Aorta (tissue), 5 donors: ENCODE results near the gene OSBPL1A. TPM values are rescaled to one million over a fixed set of nuclear protein-coding genes. Genes with fewer than 3 reads are reported as not detected.

Experiments
- ATAC-seq: fragments of 200-7000 bp; cut with Tn5 transposase; one replicate; pipeline ENCODE4 v1.9.1; 2022; ENCODE audit warnings: moderate library complexity; ENCODE audit not compliant: low FRiP score
- DNase-seq, 2 donors: peaks; one replicate each; pipeline ENCODE4 v3.0.0-alpha.2; 2020
- H3K27ac ChIP-seq, 2 donors: one replicate each; pipeline ENCODE4 v1.5.1; 2013; ENCODE audit warnings: low read length in 2 of 2, mild to moderate bottlenecking in 2 of 2, moderate library complexity in 2 of 2, control low read depth in 1 of 2, inconsistent platforms in 1 of 2, low read depth in 1 of 2
- H3K27me3 ChIP-seq, 2 donors: one replicate each; pipeline ENCODE4 v1.6.1; 2013; ENCODE audit warnings: control low read depth in 1 of 2, low read length in 1 of 2, mild to moderate bottlenecking in 1 of 2, moderate library complexity in 1 of 2; ENCODE audit not compliant: insufficient read depth in 2 of 2, control insufficient read depth in 1 of 2
- H3K36me3 ChIP-seq, 2 donors: one replicate each; pipeline ENCODE4 v1.6.1; 2013; ENCODE audit warnings: control low read depth in 1 of 2, low read length in 1 of 2, mild to moderate bottlenecking in 1 of 2; ENCODE audit not compliant: insufficient read depth in 2 of 2, control insufficient read depth in 1 of 2
- H3K4me1 ChIP-seq, 2 donors: one replicate each; pipeline ENCODE4 v1.6.1; 2013; ENCODE audit warnings: low read length in 2 of 2, control low read depth in 1 of 2, mild to moderate bottlenecking in 1 of 2, moderate library complexity in 1 of 2; ENCODE audit not compliant: insufficient read depth in 2 of 2, control insufficient read depth in 1 of 2
- H3K4me3 ChIP-seq, 2 donors: one replicate each; pipeline ENCODE4 v1.5.1; 2013; ENCODE audit warnings: low read length in 2 of 2, control low read depth in 1 of 2, mild to moderate bottlenecking in 1 of 2
- H3K9me3 ChIP-seq: one replicate; pipeline ENCODE4 v1.6.1; 2013; ENCODE audit warnings: mild to moderate bottlenecking, low read length; ENCODE audit not compliant: control insufficient read depth
- WGBS, 2 donors: extraction: QIAGEN DNeasy Blood & Tissue Kit; methylation state at CpG; one replicate each; pipeline ENCODE4 v1.1.7; 2013; 5-methylcytosine and 5-hydroxymethylcytosine counted together
- intact Hi-C, 2 donors: fragments of 100-400 bp; cut with DNase I; formaldehyde crosslinking; loops; one replicate each; pipeline versions ENCODE4 v1.14.2 to v1.15.0; 2022
- polyA plus RNA-seq, 2 donors: library from polyadenylated mRNA; stranded (reverse); fragments of 200-250 nt; gene quantifications; one replicate each; pipeline ENCODE4 v1.2.3, GENCODE V29; 2013
- total RNA-seq, 2 donors: library from RNA; stranded (reverse); fragmentation: NEBNext Ultra II Directional; extraction: Animal tissue kit (Norgen Biotek cat#: 25700); gene quantifications; one replicate each; pipeline ENCODE4 v1.2.1, GENCODE V29; 2021
- donor health status: healthy with polysubstance abuse.
- donor health status: Bipolar disorder and iron deficiency.
- donor health status: DM: no; HTN: no; CAD: no.
- donor health status: DM: no; HTN: no; CAD: no.
- donor health status: DM: yes; HTN: yes; CAD: no.

The OSBPL1A gene
- total and polyA plus RNA-seq, 4 donors, result 21.7 to 47.4 (median 37.1) TPM

DNA sequence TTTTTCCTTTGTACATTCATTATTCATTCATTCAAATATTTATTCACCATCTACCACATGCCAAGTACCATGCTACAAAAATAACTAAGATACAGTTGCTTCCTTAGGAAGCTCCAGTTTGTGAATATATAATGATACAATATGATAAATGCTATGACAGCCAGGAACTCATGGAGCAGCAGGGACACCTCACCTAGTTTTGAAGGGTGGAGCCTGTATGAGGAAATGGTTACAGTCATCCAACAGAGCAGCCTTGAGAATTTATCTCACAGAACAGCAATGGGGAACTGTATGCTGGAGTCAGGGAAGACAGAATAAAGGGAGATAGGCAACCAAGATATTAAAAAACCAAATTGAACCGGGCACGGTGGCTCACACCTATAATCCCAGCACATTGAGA is 124.0 kb downstream of the OSBPL1A start:
- DNase-seq (no peak), ATAC-seq (no peak)
- H3K9me3 ChIP-seq, result no peaks in the 10 kb centered on the region
- no peaks in the 10 kb centered on the region for H3K27me3 ChIP-seq
- H3K27ac ChIP-seq, result no peak overlapping the region
- H3K4me3 ChIP-seq, result no peak overlapping the region
- H3K36me3 ChIP-seq, result no peaks in the 10 kb centered on the region
- intact Hi-C loops, result loop anchor here (2.0 to 10.0 kb wide), 4 partner anchors 61 to 99 kb away; no protein-coding TSS in a partner anchor
- no peaks in the 10 kb centered on the region for H3K4me1 ChIP-seq
- 95 to 98% methylated on average over 2 of the region's 2 CpGs for WGBS, 2 donors

- Histone ChIP-seq H3K27me3 (no peaks in the 10 kb centered on the region), H3K4me1 (no peaks in the 10 kb centered on the region), H3K36me3 (no peaks in the 10 kb centered on the region), H3K27ac (peak overlapping the region; percentile 48 to 73), H3K4me3 (peak overlapping the region; percentile 51 to 72), H3K9me3 (no peaks in the 10 kb centered on the region)
- ATAC-seq, result no peak
- intact Hi-C loops, result loop anchor here (2.0 to 10.0 kb wide), 4 partner anchors 60 to 97 kb away; no protein-coding TSS in a partner anchor
- no peak for DNase-seq
- 1% methylated on average over 9 of the region's 9 CpGs for WGBS, 2 donors
These were observed 125.4 kb downstream of the OSBPL1A start for GRCh38 chr18:24272229-24272525.

DNA sequence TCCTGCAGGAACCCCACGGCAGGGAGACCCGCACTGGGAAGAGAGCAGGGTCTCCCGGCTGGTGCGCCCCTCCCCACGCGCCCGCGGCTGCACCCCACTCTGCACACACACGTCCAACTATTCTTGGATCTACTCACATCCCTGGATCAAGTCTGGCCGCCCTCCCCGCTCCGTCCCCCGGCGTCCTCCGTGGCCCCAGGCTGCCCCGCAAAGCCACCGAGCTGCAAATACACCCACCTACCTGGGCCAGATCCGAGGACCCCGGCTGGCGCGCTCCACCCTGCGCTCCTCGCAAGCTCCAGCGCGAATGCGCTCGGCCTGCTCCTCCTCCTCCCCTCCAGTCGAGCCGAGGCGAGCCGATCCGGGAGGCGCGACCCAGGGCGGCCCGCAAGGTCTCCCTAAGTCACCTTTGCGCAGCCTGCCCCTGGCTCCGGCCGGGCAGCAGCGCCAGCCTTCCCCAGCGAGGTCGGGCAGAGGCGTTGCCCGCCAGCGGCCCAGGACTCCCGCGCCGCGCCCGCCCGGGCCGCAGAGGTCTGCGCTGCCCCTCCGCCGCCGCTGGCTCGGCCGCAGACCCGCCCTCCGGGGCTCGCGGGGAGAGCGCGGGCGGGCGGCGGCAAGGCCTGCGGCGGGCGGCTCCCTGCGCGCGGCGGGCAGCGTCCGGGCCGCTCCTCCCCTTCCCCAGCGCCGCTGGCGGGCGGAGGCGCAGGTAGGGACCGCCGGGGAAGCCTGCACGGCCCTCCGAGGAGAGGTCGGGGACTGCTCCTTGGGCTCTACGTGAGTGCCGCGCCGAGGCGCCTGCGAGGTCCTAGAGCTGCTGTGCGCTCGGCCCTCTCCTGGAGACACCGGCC is 126.0 kb downstream of the OSBPL1A start:
- intact Hi-C loops, result loop anchor here (2.0 to 10.0 kb wide), 4 partner anchors 59 to 97 kb away; no protein-coding TSS in a partner anchor
- peak; percentile 85 to 91 for DNase-seq
- H3K27me3 ChIP-seq, result no peaks in the 10 kb centered on the region

DNA sequence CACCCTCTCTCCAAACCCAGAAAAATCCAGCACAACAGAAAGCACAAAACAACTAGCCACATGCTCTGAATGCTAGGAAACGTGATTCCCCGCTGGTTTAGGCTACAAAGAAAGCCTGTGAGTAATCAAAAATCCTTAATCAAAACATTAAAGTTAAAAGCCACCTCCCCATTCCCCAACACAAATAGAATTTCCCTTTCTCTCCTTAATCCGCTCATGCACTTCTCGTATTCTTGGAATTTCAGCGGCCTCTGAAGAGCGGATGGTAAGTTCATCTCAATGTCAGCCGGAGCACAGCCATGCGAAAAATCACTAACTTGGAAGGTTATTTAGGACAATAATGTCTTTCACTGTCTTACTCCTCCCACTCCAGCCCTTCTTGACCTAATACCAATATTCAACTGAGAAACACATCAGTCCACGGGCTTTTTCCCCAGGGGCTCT is 126.7 kb downstream of the OSBPL1A start:
- intact Hi-C loops, result loop anchor here in 1 of 2 donors (5.0 to 10.0 kb wide), 3 partner anchors 59 to 96 kb away; no protein-coding TSS in a partner anchor
- 1 to 3% methylated on average over 9 of the region's 9 CpGs for WGBS, 2 donors

More for the DNA sequence above, 126.0 kb downstream of the OSBPL1A start:
- H3K36me3 ChIP-seq, result no peaks in the 10 kb centered on the region
- H3K9me3 ChIP-seq, result no peaks in the 10 kb centered on the region
- ATAC-seq, result peak; percentile 92
- peak overlapping the region; percentile 62 to 73 for H3K27ac ChIP-seq
- peak overlapping the region; percentile 51 to 72 for H3K4me3 ChIP-seq
- H3K4me1 ChIP-seq, result no peaks in the 10 kb centered on the region
- WGBS, 2 donors, result 0 to 1% methylated on average over 75 to 96 of the region's 96 CpGs

DNA sequence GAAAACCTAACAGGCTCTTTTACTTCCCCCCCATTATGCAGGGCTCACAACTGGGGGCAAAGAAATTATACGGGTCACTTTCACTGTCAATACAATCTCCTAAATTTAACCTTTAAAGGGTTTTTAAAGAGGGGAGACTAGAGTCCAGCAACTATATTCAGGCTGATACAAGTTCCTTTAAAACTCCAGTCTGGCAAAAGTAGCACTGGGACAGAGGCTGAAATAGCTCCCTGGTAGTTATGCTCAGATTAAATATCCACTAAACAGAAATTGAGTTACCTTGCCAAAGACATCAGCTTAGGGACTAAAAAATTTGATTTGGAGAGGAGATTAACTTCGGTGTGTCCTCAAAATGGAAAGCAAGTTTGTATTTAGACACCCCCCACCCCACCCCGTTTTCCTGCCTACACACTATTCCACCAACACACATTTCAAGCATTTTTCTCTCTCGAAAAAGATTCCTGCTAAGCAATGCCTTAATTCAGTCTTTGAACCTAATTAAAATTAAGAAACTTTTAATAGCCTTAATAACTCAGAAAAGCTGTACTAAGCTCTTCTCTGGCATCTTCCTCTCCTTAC is 127.2 kb downstream of the OSBPL1A start:
- no peaks in the 10 kb centered on the region for H3K27me3 ChIP-seq
- H3K27ac ChIP-seq, result no peak overlapping the region
- intact Hi-C loops, result loop anchor here in 1 of 2 donors (5.0 to 10.0 kb wide), 3 partner anchors 58 to 96 kb away; no protein-coding TSS in a partner anchor
- DNase-seq, result no peak
- H3K4me3 ChIP-seq, result peak overlapping the region; percentile 51 to 72
- peaks cover 0 to 2% of the 10 kb centered on the region in 2 donors for H3K36me3 ChIP-seq
- H3K9me3 ChIP-seq, result no peaks in the 10 kb centered on the region
- WGBS, 2 donors, result 9 to 10% methylated on average over 4 of the region's 4 CpGs
- no peaks in the 10 kb centered on the region for H3K4me1 ChIP-seq
- no peak for ATAC-seq

More for the DNA sequence above, 126.7 kb downstream of the OSBPL1A start:
- DNase-seq (no peak), ATAC-seq (peak; percentile 70)
- Histone ChIP-seq H3K36me3 (no peaks in the 10 kb centered on the region), H3K4me1 (no peaks in the 10 kb centered on the region), H3K27ac (peak overlapping the region in 1 of 2 donors; percentile 62), H3K27me3 (no peaks in the 10 kb centered on the region), H3K4me3 (peak overlapping the region; percentile 51 to 72), H3K9me3 (no peaks in the 10 kb centered on the region)

DNA sequence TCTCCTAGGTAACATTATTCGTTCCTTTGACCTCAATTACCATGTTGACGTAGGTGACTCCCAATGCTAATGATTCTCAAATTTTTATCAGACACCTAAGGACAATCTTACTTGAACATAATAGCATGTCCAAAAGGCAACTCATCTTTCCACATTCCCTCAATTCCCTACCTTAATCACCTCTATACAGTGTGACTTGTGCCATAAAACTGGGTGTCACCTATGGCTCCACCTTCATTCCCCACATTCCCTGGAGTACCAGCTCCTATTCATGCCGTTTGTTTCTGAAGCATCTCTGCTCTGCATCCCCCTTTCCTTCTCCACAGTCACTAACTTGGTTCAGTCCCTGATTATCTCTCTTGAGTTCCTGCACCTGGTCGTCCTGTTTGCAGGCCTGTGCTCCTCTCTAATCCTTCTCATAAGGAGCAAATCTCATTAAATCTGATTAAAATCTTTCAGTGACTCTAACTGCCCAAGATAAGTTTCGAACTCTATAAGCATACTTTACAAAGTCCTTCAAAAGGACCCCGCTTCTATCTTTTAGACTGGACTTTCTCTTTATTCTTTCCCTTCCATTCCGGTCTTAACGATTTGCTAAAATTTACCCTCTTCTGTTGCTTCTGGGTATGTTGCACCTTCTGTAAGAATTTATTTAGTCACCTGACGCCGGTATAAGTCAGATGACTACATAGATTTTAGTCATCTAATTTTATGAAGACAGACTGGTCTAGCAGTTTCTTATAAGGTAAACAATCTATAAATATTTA is 128.7 kb downstream of the OSBPL1A start:
- no peaks in the 10 kb centered on the region for H3K4me1 ChIP-seq
- peaks cover 0 to 2% of the 10 kb centered on the region in 2 donors for H3K36me3 ChIP-seq
- ATAC-seq (no peak), DNase-seq (no peak)
- WGBS, 2 donors, result 93% methylated on average over 10 of the region's 10 CpGs
- H3K27ac ChIP-seq, result no peak overlapping the region
- intact Hi-C loops, result no loop called here
- H3K4me3 ChIP-seq, result peak overlapping the region in 1 of 2 donors; percentile 23
- H3K9me3 ChIP-seq, result no peaks in the 10 kb centered on the region
- no peaks in the 10 kb centered on the region for H3K27me3 ChIP-seq

DNA sequence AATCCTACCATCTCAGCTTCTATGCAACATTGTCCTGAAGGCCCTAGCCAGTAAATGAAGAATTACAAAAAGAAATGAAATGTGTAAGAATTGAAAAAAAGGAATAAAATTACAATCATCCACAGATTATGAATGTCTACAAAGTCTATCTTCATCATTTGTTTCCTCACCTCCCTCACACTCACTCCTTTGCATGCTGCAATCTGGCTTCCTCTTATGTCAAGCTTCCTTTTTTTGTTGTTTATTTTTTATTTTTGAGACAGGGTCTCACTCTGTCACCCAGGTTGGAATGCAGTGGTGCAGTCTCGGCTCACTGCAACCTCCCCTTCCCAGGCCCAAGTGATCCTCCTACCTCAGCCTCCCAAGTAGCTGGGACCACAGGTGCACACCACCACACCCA is 129.7 kb downstream of the OSBPL1A start:
- H3K36me3 ChIP-seq, result peaks cover 0 to 2% of the 10 kb centered on the region in 2 donors
- ATAC-seq, result no peak
- no peaks in the 10 kb centered on the region for H3K4me1 ChIP-seq
- no peaks in the 10 kb centered on the region for H3K27me3 ChIP-seq
- intact Hi-C loops, result no loop called here
- no peak overlapping the region for H3K4me3 ChIP-seq
- DNase-seq, result no peak
- no peaks in the 10 kb centered on the region for H3K9me3 ChIP-seq
- WGBS, 2 donors, result 93 to 100% methylated on average over 1 of the region's 1 CpG
- no peak overlapping the region for H3K27ac ChIP-seq

DNA sequence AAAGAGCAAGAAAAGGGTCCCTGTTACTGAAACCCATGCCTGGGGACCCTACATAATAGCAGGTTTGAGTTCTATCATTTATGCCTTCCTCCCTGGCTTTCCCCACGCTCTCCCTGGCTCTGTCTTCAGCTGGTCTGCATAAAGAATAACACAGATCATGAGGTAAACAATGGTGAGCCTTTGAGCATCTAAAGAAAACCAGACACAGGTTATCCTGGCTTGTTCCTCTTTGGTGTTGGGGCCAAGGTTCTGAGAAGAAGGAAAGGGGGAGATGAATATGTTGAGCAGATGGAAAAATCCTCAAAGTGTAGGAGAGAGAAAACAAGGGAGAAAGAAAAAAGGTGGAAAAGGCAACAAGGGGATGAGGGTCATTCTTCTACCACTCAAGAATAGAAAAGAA is 131.5 kb downstream of the OSBPL1A start:
- 92 to 96% methylated on average over 1 of the region's 1 CpG for WGBS, 2 donors
- no peaks in the 10 kb centered on the region for H3K27me3 ChIP-seq
- no peaks in the 10 kb centered on the region for H3K9me3 ChIP-seq
- H3K36me3 ChIP-seq, result peaks cover 0 to 2% of the 10 kb centered on the region in 2 donors
- peaks cover 0 to 1% of the 10 kb centered on the region in 2 donors for H3K4me1 ChIP-seq
- intact Hi-C loops, result no loop called here
- no peak for DNase-seq
- no peak overlapping the region for H3K4me3 ChIP-seq
- ATAC-seq, result no peak
- no peak overlapping the region for H3K27ac ChIP-seq
